Measurements from ENCODE around the gene SYDE2.

DNA sequence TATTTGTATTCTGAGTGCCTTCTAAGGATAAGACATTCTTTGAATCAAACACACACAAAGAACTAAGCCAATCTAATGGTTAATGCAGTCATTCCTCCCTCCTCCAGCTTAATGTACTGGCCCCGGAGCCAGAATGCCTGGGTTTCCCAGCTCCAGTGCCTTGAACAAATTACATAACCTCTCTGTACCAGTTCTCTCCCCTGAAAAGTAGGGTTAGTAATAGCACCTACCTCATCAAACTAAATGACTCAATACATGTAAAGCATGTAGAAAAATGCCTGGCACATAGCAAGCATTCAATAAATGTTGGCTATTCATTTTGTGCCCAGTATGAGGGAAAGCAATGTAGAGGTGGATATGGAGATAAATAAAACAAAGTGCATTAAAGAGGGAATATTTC lies 44.6 kb upstream of the SYDE2 start:
- TF ChIP-seq, protein P1, sequence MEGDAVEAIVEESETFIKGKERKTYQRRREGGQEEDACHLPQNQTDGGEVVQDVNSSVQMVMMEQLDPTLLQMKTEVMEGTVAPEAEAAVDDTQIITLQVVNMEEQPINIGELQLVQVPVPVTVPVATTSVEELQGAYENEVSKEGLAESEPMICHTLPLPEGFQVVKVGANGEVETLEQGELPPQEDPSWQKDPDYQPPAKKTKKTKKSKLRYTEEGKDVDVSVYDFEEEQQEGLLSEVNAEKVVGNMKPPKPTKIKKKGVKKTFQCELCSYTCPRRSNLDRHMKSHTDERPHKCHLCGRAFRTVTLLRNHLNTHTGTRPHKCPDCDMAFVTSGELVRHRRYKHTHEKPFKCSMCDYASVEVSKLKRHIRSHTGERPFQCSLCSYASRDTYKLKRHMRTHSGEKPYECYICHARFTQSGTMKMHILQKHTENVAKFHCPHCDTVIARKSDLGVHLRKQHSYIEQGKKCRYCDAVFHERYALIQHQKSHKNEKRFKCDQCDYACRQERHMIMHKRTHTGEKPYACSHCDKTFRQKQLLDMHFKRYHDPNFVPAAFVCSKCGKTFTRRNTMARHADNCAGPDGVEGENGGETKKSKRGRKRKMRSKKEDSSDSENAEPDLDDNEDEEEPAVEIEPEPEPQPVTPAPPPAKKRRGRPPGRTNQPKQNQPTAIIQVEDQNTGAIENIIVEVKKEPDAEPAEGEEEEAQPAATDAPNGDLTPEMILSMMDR (IDR thresholded peaks at IDR 0.05; ENCODE audit: insufficient read depth, low read length) = no peak
- no peak for TF ChIP-seq GABPA (IDR thresholded peaks at IDR 0.05; ENCODE audit: low read depth)

Measured in HL-60 (cell line).